NCI-H2107 treated with DMSO at 0.1 percent for 48 hours (cell line): ENCODE data around the gene B4GALT2.

Experiments
- DNase-seq: peaks from one replicate; lab custom pipeline; 2025; ENCODE audit not compliant: unreplicated experiment; lab: John Stamatoyannopoulos, UW

B4GALT2 gene

GRCh38 chr1:43983253-43983899 lies 4.4 kb downstream of the B4GALT2 start:
- no peak for DNase-seq

- DNase-seq = no peak
Measured at GRCh38 chr1:43984855-43985254, 5.8 kb downstream of the B4GALT2 start.

GRCh38 chr1:43985984-43986595 lies 7.1 kb downstream of the B4GALT2 start:
- no peak for DNase-seq

GRCh38 chr1:43986712-43987111 lies 7.7 kb downstream of the B4GALT2 start:
- no peak for DNase-seq

- DNase-seq = no peak
Measured at GRCh38 chr1:43987159-43987902, 8.3 kb downstream of the B4GALT2 start.

- no peak for DNase-seq
Measured at GRCh38 chr1:43990271-43991199, 11.5 kb downstream of the B4GALT2 start.

- DNase-seq = no peak
Measured at GRCh38 chr1:43991200-43991475, 12.1 kb downstream of the B4GALT2 start.

GRCh38 chr1:43991476-43992231 lies 12.6 kb downstream of the B4GALT2 start, which contains the start of gene CCDC24:
CCDC24 (plus strand) TSS chr1:43991599; CDS start chr1:43991879, 280 bp downstream.
- peak; percentile 46 for DNase-seq

- no peak for DNase-seq
Measured at GRCh38 chr1:43992232-43992995, 13.4 kb downstream of the B4GALT2 start.

- no peak for DNase-seq
Measured at GRCh38 chr1:43993206-43993914, 14.3 kb downstream of the B4GALT2 start.

GRCh38 chr1:43994071-43994470 lies 15.1 kb downstream of the B4GALT2 start:
- no peak for DNase-seq

GRCh38 chr1:43994794-43995790 lies 16.1 kb downstream of the B4GALT2 start:
- no peak for DNase-seq

GRCh38 chr1:43995984-43996732 lies 17.1 kb downstream of the B4GALT2 start:
- no peak for DNase-seq

- DNase-seq = no peak
Measured at GRCh38 chr1:43996733-43997115, 17.7 kb downstream of the B4GALT2 start.

GRCh38 chr1:43997295-43997999 lies 18.4 kb downstream of the B4GALT2 start:
- DNase-seq = no peak

GRCh38 chr1:43998000-43998378 lies 19.0 kb downstream of the B4GALT2 start:
- DNase-seq = no peak

GRCh38 chr1:43999455-43999854 lies 20.4 kb downstream of the B4GALT2 start:
- DNase-seq = no peak
